ENCODE results near the gene CRTC1.
A peak's percentile ranks its signal among the peaks of the same experiment; 100 is the strongest.

DNA sequence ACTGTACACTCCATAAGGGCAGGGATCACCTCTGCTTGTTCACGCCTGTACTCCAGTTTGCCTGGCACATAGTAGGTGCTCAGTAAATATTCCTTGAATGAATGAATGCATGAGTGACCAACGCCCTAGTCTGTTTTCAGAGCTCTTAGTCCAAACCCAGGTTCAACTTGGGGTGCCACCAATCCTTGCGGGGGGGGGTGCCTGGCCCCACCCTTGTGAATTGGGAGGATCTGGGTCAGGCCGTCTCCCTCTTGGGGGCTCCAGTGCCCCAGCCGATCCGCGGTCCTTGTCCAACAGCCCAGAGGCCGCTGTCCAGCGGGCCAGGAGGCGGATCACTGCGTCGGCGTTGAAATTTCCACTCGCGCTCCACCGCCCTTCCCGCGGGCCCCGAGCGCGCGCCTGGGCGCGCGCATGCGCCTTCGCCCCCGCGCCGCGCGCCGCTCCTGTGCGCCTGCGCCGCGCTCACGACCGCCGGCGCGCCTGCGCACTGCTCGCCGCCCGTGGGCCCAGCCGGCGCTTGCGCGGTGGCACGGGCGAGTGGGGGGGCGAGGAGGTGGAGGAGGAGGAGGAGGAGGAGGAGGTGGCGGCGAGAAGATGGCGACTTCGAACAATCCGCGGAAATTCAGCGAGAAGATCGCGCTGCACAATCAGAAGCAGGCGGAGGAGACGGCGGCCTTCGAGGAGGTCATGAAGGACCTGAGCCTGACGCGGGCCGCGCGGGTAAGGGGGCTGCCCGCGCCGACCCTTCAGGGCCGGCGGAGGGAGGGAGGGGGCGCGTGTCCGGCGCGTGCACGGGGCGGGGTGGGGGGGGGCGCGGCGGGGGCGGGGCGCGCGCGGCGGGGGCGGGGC lies at the start of gene CRTC1:
- TF ChIP-seq, protein P1, sequence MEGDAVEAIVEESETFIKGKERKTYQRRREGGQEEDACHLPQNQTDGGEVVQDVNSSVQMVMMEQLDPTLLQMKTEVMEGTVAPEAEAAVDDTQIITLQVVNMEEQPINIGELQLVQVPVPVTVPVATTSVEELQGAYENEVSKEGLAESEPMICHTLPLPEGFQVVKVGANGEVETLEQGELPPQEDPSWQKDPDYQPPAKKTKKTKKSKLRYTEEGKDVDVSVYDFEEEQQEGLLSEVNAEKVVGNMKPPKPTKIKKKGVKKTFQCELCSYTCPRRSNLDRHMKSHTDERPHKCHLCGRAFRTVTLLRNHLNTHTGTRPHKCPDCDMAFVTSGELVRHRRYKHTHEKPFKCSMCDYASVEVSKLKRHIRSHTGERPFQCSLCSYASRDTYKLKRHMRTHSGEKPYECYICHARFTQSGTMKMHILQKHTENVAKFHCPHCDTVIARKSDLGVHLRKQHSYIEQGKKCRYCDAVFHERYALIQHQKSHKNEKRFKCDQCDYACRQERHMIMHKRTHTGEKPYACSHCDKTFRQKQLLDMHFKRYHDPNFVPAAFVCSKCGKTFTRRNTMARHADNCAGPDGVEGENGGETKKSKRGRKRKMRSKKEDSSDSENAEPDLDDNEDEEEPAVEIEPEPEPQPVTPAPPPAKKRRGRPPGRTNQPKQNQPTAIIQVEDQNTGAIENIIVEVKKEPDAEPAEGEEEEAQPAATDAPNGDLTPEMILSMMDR (IDR thresholded peaks at IDR 0.05), result no peak
- TF ChIP-seq POLR2A (IDR thresholded peaks at IDR 0.05), result peak; percentile 24
